ENCODE data around the gene CBX1.
A peak's percentile ranks its signal among the peaks of the same experiment; 100 is the strongest.
"Not testable (repeated sequence)": the region's sequence is repeated elsewhere in the genome, so short reads cannot be mapped to it uniquely, and the experiment has no call there.

CBX1 gene

GRCh38 chr17:48123111-48123510 lies 21.8 kb upstream of the CBX1 start:
- DNase-seq = no peak

DNA sequence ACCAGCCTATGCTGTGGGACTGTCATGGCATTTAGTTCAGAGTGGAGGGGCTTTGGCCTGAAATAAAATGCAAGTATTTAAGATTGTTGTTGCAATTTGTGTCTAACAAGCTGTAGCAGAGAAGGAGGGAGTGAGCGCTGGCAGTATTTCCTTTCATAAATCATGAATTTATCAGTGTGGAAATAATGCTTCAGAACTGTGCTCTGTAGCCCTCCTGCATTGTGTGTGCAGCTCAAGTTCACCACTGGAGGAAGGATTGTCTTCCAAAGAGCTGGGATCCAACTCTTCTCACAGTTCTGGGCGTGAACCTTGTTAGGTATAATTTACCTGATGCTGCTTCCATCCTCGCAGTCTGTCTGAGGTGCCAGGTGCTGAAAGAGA lies 21.4 kb upstream of the CBX1 start:
- DNase-seq = no peak

- DNase-seq = no peak
Observed at GRCh38 chr17:48121923-48122664, 20.8 kb upstream of the CBX1 start.

GRCh38 chr17:48113201-48113676 lies 12.0 kb upstream of the CBX1 start:
- no peak for DNase-seq

DNA sequence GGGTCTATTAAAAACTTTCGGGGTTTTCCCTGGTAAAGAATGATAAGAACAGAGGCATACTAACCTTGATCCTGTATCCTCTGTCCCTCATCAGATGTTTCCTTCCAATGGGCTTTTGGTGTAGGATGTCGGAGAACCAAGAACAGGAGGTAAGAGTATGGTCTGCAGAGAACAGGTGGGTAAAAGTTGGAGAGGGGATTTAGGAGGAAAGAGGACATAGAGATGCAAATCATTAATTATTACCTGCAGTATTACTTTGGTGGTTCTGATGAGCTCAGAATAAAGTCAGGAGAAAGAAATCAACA lies 10.6 kb upstream of the CBX1 start:
- no peak for DNase-seq

GRCh38 chr17:48110761-48111160 lies 9.5 kb upstream of the CBX1 start:
- DNase-seq = no peak

- DNase-seq = peak; percentile 84
Observed at GRCh38 chr17:48107137-48108055, 6.1 kb upstream of the CBX1 start, which contains the start of gene SNX11. TSS of gene SNX11 (plus strand) at chr17:48107766. CDS start at chr17:48112044, 4,278 bp downstream.

DNA sequence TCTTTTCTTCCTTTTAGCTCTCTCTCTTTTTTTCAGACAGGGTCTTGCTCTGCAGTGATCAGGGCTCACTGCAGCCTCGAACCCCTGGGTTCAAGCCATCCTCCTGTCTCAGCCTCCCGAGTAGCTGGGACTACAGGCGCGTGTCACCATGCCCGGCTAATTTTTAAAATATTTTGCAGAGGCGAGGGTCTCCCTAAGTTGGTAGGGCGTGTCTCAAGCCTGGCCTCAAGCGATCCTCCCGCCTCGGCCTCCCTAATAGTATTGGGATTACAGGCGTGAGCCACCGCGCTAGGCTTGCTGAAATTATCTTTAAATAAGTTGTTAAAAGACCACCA lies 5.5 kb upstream of the CBX1 start:
- no peak for DNase-seq

- no peak for DNase-seq
Observed at GRCh38 chr17:48104440-48104839, 3.2 kb upstream of the CBX1 start.

GRCh38 chr17:48102798-48103715 lies 1.8 kb upstream of the CBX1 start:
- no peak for DNase-seq

DNA sequence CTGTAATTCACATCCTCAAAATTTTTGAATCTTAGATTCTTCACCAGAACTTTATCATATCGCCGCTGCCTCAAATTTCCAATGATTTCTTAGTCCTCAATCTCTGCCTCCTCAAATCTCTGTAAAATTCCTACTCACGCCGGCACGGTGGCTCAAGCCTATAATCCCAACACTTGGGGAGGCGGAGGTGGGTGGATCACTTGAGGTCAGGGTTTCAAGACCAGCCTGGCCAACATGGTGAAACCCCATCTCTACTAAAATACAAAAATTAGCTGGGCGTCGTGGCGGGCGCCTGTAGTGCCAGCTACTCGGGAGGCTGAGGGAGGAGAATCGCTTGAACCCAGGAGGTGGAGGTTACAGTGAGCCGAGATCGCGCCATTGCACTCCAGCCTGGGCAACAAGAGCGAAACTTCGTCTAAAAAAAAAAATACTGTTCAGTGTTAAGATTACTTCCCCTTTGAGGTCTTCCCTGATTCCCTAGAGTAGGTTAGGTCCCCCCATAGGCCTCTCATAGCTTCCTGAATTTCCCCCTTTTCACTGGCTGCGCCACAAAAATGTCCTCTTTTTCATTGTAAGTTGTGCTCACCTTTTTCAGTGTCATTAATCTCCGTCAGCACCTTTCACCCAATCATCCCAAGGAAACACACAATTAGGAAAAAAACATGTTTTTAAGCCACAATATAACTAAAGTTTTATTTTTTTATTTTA lies 919 bp upstream of the CBX1 start:
- no peak for DNase-seq

DNA sequence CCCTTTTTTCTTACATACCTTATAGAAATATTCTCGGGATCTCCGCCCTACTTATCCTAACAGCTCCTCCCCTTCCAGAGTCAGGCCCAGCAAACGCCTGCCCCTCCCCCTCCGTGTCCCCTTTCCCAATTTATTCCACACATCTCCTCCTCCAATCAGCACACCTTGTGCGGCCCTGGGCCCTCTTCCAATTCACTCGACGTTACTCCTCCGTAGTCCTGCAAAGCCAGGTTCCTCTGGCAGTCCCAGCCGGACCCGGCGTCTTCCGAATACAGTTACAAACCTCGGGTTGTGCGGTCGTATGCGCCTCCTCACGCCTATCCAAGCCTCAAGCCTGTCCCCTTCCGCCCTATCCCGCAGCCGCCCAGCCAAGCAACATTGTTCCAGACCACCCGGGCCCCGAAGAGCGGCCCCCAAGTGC lies 677 bp downstream of the CBX1 start:
- DNase-seq = no peak

DNA sequence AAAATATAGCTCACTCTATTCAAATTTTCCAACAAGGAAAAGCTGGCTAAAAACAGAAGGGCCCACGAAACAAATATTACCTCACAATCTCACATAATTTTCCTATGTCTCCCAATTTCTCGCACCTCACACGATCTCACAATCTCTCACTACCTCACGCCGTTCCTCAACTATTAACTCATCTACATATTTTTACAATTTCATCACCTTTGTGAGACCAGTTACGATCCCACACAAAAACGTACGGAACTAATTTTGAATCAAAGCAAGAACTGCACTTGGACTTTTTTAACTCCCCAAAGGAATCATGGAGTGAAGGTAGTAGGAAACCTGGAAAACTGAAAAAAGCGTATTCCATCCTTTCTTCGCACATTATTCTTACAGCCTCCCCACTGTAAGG lies 1.1 kb downstream of the CBX1 start:
- DNase-seq = no peak

- no peak for DNase-seq
Observed at GRCh38 chr17:48095611-48096010, 5.7 kb downstream of the CBX1 start.

- no peak for DNase-seq
Observed at GRCh38 chr17:48093341-48094045, 7.8 kb downstream of the CBX1 start.

DNA sequence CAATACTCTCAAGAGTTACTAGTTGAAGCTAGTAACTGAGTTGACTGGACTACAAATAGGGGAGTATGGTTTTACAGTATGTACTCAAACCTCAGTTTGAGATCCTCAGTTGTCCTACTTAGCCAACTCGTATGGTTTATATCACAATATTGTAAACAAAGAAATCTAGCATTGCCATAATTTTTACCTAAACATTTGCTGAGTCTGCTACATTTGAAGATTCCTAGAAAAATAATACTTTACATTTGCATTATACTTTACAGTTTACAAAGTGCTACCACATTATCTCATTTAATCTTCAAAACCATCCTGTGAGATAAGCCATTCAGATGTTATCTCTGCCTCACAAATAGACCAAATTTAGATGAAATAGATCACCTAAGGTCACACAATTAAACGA lies 16.3 kb downstream of the CBX1 start:
- no peak for DNase-seq

GRCh38 chr17:48081858-48082257 lies 19.4 kb downstream of the CBX1 start:
- no peak for DNase-seq

- DNase-seq = not testable (repeated sequence)
Observed at GRCh38 chr17:48077152-48077551, 24.1 kb downstream of the CBX1 start.

- DNase-seq = no peak
Observed at GRCh38 chr17:48074322-48075081, 26.8 kb downstream of the CBX1 start.

DNA sequence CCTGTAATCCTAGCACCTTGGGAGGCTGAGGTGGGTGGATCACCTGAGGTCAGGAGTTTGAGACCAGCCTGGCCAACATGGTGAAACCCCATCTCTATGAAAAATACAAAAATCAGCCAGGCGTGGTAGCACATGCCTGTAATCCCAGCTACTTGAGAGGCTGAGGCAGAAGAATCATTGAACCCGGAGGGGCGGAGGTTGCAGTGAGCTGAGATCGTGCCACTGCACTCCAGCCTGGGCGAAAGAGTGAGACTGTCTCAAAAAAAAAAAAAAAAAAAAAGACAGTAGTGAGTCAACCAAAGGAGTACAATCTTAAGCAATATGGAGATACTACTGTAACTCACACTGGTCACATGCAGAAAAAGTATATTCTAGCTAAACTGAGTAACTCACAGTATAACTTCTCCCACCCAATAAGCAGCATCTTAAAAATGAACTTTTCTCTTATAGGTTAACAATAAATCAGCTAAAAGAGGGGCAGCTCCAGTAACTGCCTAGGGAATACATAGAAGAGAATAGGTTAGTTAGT lies 27.6 kb downstream of the CBX1 start:
- not testable (repeated sequence) for DNase-seq

DNA sequence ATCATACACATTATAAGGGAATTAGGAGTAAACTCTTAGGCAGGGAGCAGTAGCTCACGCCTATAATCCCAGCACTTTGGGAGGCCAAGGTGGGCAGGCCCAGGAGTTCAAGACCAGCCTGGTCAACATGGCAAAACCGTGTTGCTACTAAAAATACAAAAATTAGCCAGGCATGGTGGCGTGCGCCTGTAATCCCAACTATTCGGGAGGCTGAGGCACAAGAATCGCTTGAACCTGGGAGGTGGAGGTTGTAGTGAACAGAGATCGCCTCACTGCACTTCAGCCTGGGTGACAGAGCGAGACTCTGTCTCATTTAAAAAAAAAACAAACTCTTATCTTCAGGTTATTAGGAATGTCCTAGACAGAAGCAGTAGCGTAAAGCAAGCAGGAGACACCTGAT lies 28.5 kb downstream of the CBX1 start:
- DNase-seq = not testable (repeated sequence)

Data from 8988T (cell line).